ENCODE measurements around the gene SLC2A4. TPM values are rescaled to one million over a fixed set of nuclear protein-coding genes. Genes with fewer than 3 reads are reported as not detected.

The SLC2A4 gene
- polyA plus RNA-seq (2013, experiment 1 of 2) = 0.19 TPM
- 0.23 TPM for polyA plus RNA-seq (2013, experiment 2 of 2)

DNA sequence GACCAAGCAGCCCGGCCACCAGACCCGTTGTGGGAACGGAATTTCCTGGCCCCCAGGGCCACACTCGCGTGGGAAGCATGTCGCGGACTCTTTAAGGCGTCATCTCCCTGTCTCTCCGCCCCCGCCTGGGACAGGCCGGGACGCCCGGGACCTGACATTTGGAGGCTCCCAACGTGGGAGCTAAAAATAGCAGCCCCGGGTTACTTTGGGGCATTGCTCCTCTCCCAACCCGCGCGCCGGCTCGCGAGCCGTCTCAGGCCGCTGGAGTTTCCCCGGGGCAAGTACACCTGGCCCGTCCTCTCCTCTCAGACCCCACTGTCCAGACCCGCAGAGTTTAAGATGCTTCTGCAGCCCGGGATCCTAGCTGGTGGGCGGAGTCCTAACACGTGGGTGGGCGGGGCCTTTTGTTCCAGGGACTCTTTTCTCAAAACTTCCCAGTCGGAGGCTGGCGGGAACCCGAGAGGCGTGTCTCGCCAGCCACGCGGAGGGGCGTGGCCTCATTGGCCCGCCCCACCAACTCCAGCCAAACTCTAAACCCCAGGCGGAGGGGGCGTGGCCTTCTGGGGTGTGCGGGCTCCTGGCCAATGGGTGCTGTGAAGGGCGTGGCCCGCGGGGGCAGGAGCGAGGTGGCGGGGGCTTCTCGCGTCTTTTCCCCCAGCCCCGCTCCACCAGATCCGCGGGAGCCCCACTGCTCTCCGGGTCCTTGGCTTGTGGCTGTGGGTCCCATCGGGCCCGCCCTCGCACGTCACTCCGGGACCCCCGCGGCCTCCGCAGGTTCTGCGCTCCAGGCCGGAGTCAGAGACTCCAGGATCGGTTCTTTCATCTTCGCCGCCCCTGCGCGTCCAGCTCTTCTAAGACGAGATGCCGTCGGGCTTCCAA lies at the start of gene SLC2A4:
SLC2A4 (plus strand) TSS at position 645 of the 879 bp plus-strand sequence; CDS start at position 862, 217 bp downstream.
- Histone ChIP-seq H3K14ac (ENCODE audit: low read length in 2 of 2) (peak within 1 kb of the TSS in 1 of 2 experiments; percentile 30), H2BK5ac (ENCODE audit: low read depth, low read length, poor library complexity, severe bottlenecking) (no peak within 1 kb of the TSS), H3K23ac (ENCODE audit: low read length in 2 of 2) (peak within 1 kb of the TSS in 1 of 2 experiments; percentile 75), H3K4me2 (ENCODE audit: low read length, poor library complexity, severe bottlenecking) (peak within 1 kb of the TSS; percentile 69), H2AFZ (ENCODE audit: low read depth, low read length) (peak within 1 kb of the TSS; percentile 80), H3K9ac (ENCODE audit: low read length) (peak within 1 kb of the TSS; percentile 77), H3K4ac (ENCODE audit: low read depth in 1 of 2, low read length in 2 of 2) (no peak within 1 kb of the TSS), H2BK15ac (ENCODE audit: low read depth, poor library complexity, severe bottlenecking) (peak within 1 kb of the TSS; percentile 77), H4K8ac (ENCODE audit: low read length) (peak within 1 kb of the TSS; percentile 7), H2BK120ac (ENCODE audit: low read depth, low read length) (no peak within 1 kb of the TSS), H3K18ac (ENCODE audit: low read depth in 1 of 2, low read length in 2 of 2) (peak within 1 kb of the TSS in 1 of 2 experiments; percentile 35), H2AK5ac (ENCODE audit: low read length, severe bottlenecking) (no peak within 1 kb of the TSS), H3K9me3 (ENCODE audit: control insufficient read depth, low read length) (no peaks in the 10 kb centered on the region), H3K4me1 (ENCODE audit: control insufficient read depth, insufficient read depth, low read depth, low read length) (peaks cover 20% of the 10 kb centered on the region), H3K27me3 (ENCODE audit: control insufficient read depth in 1 of 2, insufficient read depth in 1 of 2, low read length in 2 of 2) (peaks cover 44 to 51% of the 10 kb centered on the region in 2 experiments), H2BK12ac (ENCODE audit: low read length in 2 of 2) (no peak within 1 kb of the TSS), H4K91ac (ENCODE audit: low read length) (peak within 1 kb of the TSS; percentile 43), H3K27ac (ENCODE audit: low read length, poor library complexity, severe bottlenecking) (no peak within 1 kb of the TSS), H3K79me1 (replicated peaks; ENCODE audit: low read length, poor library complexity, severe bottlenecking) (no peaks in the 10 kb centered on the region), H3K36me3 (ENCODE audit: control insufficient read depth in 1 of 2, insufficient read depth in 2 of 2, low read depth in 1 of 2, low read length in 2 of 2) (no peaks in the 10 kb centered on the region), H3K4me3 (ENCODE audit: insufficient read depth in 1 of 2, low read depth in 1 of 2, low read length in 2 of 2) (peak within 1 kb of the TSS; percentile 41 to 77)
- WGBS = 1% methylated on average over 62 of the region's 71 CpGs
- DNase-seq = peak; percentile 96

- H3K23ac ChIP-seq (ENCODE audit: low read length in 2 of 2) = no peak overlapping the region
- no peak overlapping the region for H2BK5ac ChIP-seq (ENCODE audit: low read depth, low read length, poor library complexity, severe bottlenecking)
- H2BK120ac ChIP-seq (ENCODE audit: low read depth, low read length) = no peak overlapping the region
- no peak overlapping the region for H4K8ac ChIP-seq (ENCODE audit: low read length)
- H3K14ac ChIP-seq (ENCODE audit: low read length in 2 of 2) = no peak overlapping the region
- H3K27ac ChIP-seq (ENCODE audit: low read length, poor library complexity, severe bottlenecking) = no peak overlapping the region
- H2BK12ac ChIP-seq (ENCODE audit: low read length in 2 of 2) = no peak overlapping the region
- no peaks in the 10 kb centered on the region for H3K27me3 ChIP-seq (ENCODE audit: control insufficient read depth in 1 of 2, insufficient read depth in 1 of 2, low read length in 2 of 2)
- H3K4me3 ChIP-seq (ENCODE audit: insufficient read depth in 1 of 2, low read depth in 1 of 2, low read length in 2 of 2) = peak overlapping the region in 1 of 2 experiments; percentile 99
- H3K9me3 ChIP-seq (ENCODE audit: control insufficient read depth, low read length) = no peaks in the 10 kb centered on the region
- H3K4me2 ChIP-seq (ENCODE audit: low read length, poor library complexity, severe bottlenecking) = no peak overlapping the region
- DNase-seq = no peak
- H3K79me1 ChIP-seq (replicated peaks; ENCODE audit: low read length, poor library complexity, severe bottlenecking) = peaks cover 22% of the 10 kb centered on the region
- H3K18ac ChIP-seq (ENCODE audit: low read depth in 1 of 2, low read length in 2 of 2) = no peak overlapping the region
- no peak overlapping the region for H3K4ac ChIP-seq (ENCODE audit: low read depth in 1 of 2, low read length in 2 of 2)
- H3K4me1 ChIP-seq (ENCODE audit: control insufficient read depth, insufficient read depth, low read depth, low read length) = peaks cover 33% of the 10 kb centered on the region
- peak overlapping the region; percentile 10 for H3K9ac ChIP-seq (ENCODE audit: low read length)
- 74% methylated on average over 5 of the region's 5 CpGs for WGBS
- no peak overlapping the region for H2BK15ac ChIP-seq (ENCODE audit: low read depth, poor library complexity, severe bottlenecking)
- no peak overlapping the region for H2AFZ ChIP-seq (ENCODE audit: low read depth, low read length)
- H3K36me3 ChIP-seq (ENCODE audit: control insufficient read depth in 1 of 2, insufficient read depth in 2 of 2, low read depth in 1 of 2, low read length in 2 of 2) = peaks cover 59 to 62% of the 10 kb centered on the region in 2 experiments
- no peak overlapping the region for H4K91ac ChIP-seq (ENCODE audit: low read length)
- no peak overlapping the region for H2AK5ac ChIP-seq (ENCODE audit: low read length, severe bottlenecking)
Measured at GRCh38 chr17:7232114-7232513, 49.4 kb upstream of the SLC2A4 start.

DNA sequence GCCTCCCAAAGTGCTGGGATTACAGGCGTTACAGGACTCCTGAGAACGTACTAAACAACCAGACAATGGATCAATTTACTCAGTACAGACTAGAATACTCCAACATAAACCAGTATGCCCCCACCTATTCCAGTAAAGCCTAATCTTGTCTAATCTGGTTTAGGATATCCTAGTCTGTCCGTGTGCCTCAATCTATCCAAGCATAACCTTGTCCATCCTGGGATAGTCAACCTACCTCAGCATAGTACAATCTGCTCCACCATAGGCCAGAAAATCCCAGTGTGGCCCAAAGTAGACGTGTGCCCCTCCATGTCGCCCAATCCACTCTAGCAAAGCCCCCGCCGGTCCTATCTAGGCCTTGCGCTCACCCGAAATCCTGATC lies 47.8 kb upstream of the SLC2A4 start:
- WGBS = 2% methylated on average over 9 of the region's 9 CpGs
- Histone ChIP-seq H3K4me1 (ENCODE audit: control insufficient read depth, insufficient read depth, low read depth, low read length) (peaks cover 28% of the 10 kb centered on the region), H3K14ac (ENCODE audit: low read length in 2 of 2) (peak overlapping the region in 1 of 2 experiments; percentile 13), H3K9me3 (ENCODE audit: control insufficient read depth, low read length) (no peaks in the 10 kb centered on the region), H3K23ac (ENCODE audit: low read length in 2 of 2) (no peak overlapping the region), H3K9ac (ENCODE audit: low read length) (peak overlapping the region; percentile 100), H3K27me3 (ENCODE audit: control insufficient read depth in 1 of 2, insufficient read depth in 1 of 2, low read length in 2 of 2) (no peaks in the 10 kb centered on the region), H3K4me3 (ENCODE audit: insufficient read depth in 1 of 2, low read depth in 1 of 2, low read length in 2 of 2) (peak overlapping the region; percentile 68 to 99), H3K4ac (ENCODE audit: low read depth in 1 of 2, low read length in 2 of 2) (peak overlapping the region in 1 of 2 experiments; percentile 69), H4K91ac (ENCODE audit: low read length) (peak overlapping the region; percentile 60), H2AFZ (ENCODE audit: low read depth, low read length) (no peak overlapping the region), H3K4me2 (ENCODE audit: low read length, poor library complexity, severe bottlenecking) (peak overlapping the region; percentile 77), H2BK120ac (ENCODE audit: low read depth, low read length) (no peak overlapping the region), H3K79me1 (replicated peaks; ENCODE audit: low read length, poor library complexity, severe bottlenecking) (peaks cover 15% of the 10 kb centered on the region), H2BK15ac (ENCODE audit: low read depth, poor library complexity, severe bottlenecking) (no peak overlapping the region), H2BK12ac (ENCODE audit: low read length in 2 of 2) (no peak overlapping the region), H3K18ac (ENCODE audit: low read depth in 1 of 2, low read length in 2 of 2) (peak overlapping the region; percentile 80 to 88), H2AK5ac (ENCODE audit: low read length, severe bottlenecking) (peak overlapping the region; percentile 48), H2BK5ac (ENCODE audit: low read depth, low read length, poor library complexity, severe bottlenecking) (peak overlapping the region; percentile 46), H3K36me3 (ENCODE audit: control insufficient read depth in 1 of 2, insufficient read depth in 2 of 2, low read depth in 1 of 2, low read length in 2 of 2) (peaks cover 45 to 48% of the 10 kb centered on the region in 2 experiments), H4K8ac (ENCODE audit: low read length) (no peak overlapping the region), H3K27ac (ENCODE audit: low read length, poor library complexity, severe bottlenecking) (peak overlapping the region; percentile 88)
- DNase-seq = no peak

All from mesenchymal stem cell (in vitro differentiated cells and primary cell).